GM23338 (cell line): ENCODE measurements around the gene CDC42BPA. TPM values are rescaled to one million over a fixed set of nuclear protein-coding genes. Genes with fewer than 3 reads are reported as not detected.

ENCODE experiments used
- ATAC-seq: fragments of 200-7000 bp; cut with Tn5 transposase; 3 replicates; pipeline ENCODE4 v1.9.1; 2020
- DNase-seq: peaks from one replicate; pipeline ENCODE4 v3.0.0-alpha.2; 2015; ENCODE audit warnings: low spot score
- H2AFZ ChIP-seq: fragments of 200-600 bp; sonication (generic); 2 replicates; pipeline ENCODE4 v1.8.0; 2016; ENCODE audit warnings: antibody characterized with exemption, mild to moderate bottlenecking, moderate library complexity
- H3F3A ChIP-seq: fragments of 200-600 bp; sonication (generic); replicated peaks from 2 replicates; pipeline ENCODE4 v1.8.0; 2017; ENCODE audit warnings: antibody characterized with exemption, mixed run types, low read depth
- H3K27ac ChIP-seq: fragments of 200-600 bp; sonication (generic); 2 replicates; pipeline ENCODE4 v1.6.1; 2016; ENCODE audit warnings: low read depth
- H3K27me3 ChIP-seq: fragments of 200-600 bp; sonication (generic); 2 replicates; pipeline ENCODE4 v1.8.0; 2016; ENCODE audit warnings: mild to moderate bottlenecking, mixed run types, moderate library complexity; ENCODE audit not compliant: insufficient read depth
- H3K36me3 ChIP-seq: fragments of 200-600 bp; sonication (generic); 2 replicates; pipeline ENCODE4 v1.8.0; 2016; ENCODE audit warnings: mild to moderate bottlenecking; ENCODE audit not compliant: insufficient read depth
- H3K4me1 ChIP-seq: fragments of 200-600 bp; sonication (generic); 2 replicates; pipeline ENCODE4 v1.8.0; 2016; ENCODE audit warnings: mild to moderate bottlenecking, moderate library complexity; ENCODE audit not compliant: insufficient read depth
- H3K4me2 ChIP-seq: fragments of 200-600 bp; sonication (generic); 2 replicates; pipeline ENCODE4 v1.7.1; 2017; ENCODE audit warnings: mixed run types
- H3K4me3 ChIP-seq: fragments of 200-600 bp; sonication (generic); 2 replicates; pipeline ENCODE4 v1.6.1; 2016; ENCODE audit warnings: mixed run types
- H3K79me2 ChIP-seq: fragments of 200-600 bp; sonication (generic); replicated peaks from 2 replicates; pipeline ENCODE4 v1.8.0; 2017; ENCODE audit warnings: mild to moderate bottlenecking; ENCODE audit not compliant: insufficient read depth
- H3K9me2 ChIP-seq: fragments of 200-600 bp; sonication (generic); 2 replicates; pipeline ENCODE4 v1.8.0; 2017; ENCODE audit not compliant: insufficient read depth
- H4K20me1 ChIP-seq: fragments of 200-600 bp; sonication (generic); replicated peaks from 2 replicates; pipeline ENCODE4 v1.8.0; 2017; ENCODE audit warnings: mild to moderate bottlenecking; ENCODE audit not compliant: insufficient read depth
- H3K27ac Mint-ChIP-seq: 2 replicates; pipeline ENCODE4 v1.8.0; 2020; ENCODE audit warnings: inconsistent platforms, mild to moderate bottlenecking, moderate library complexity, mixed read lengths
- H3K27me3 Mint-ChIP-seq: 3 replicates; pipeline ENCODE4 v1.8.0; 2022; ENCODE audit warnings: low read depth, mild to moderate bottlenecking, moderate library complexity, mixed read lengths, inconsistent platforms; ENCODE audit not compliant: insufficient read depth, poor library complexity
- H3K36me3 Mint-ChIP-seq: 3 replicates; pipeline ENCODE4 v1.8.0; 2021; ENCODE audit warnings: low read depth, mild to moderate bottlenecking, inconsistent platforms, moderate library complexity, mixed read lengths
- H3K4me1 Mint-ChIP-seq: 3 replicates; pipeline ENCODE4 v1.8.0; 2020; ENCODE audit warnings: mild to moderate bottlenecking, inconsistent platforms, mixed read lengths
- H3K4me3 Mint-ChIP-seq: 3 replicates; pipeline ENCODE4 v1.8.0; 2021; ENCODE audit warnings: moderate library complexity, mild to moderate bottlenecking, inconsistent platforms, mixed read lengths
- H3K9me3 Mint-ChIP-seq: 3 replicates; pipeline ENCODE4 v1.8.0; 2020; ENCODE audit warnings: moderate library complexity, mild to moderate bottlenecking, inconsistent platforms, mixed read lengths
- CREB1 ChIP-seq: fragments of 250-450 bp; sonication (Bioruptor Pico); IDR thresholded peaks from 2 replicates; pipeline ENCODE4 v1.5.0; 2020; ENCODE audit warnings: low read depth, mild to moderate bottlenecking, moderate library complexity
- CTCF ChIP-seq, 2 experiments: fragments of 200-600 bp in 1 of 2; sonication (generic) in 1 of 2; conservative IDR thresholded peaks; 2 replicates each; pipeline versions ENCODE4 v1.5.1 to v1.6.1; 2016 to 2017; ENCODE audit warnings: antibody characterized with exemption in 2 of 2, low read depth in 2 of 2, mild to moderate bottlenecking in 2 of 2, moderate library complexity in 1 of 2
- ETS1 ChIP-seq: IDR thresholded peaks from 2 replicates; pipeline ENCODE4 v1.6.1; 2016; ENCODE audit warnings: antibody characterized with exemption
- EZH2 ChIP-seq: fragments of 200-600 bp; sonication (generic); IDR thresholded peaks from one replicate; pipeline ENCODE4 v1.8.0; 2017; ENCODE audit warnings: antibody characterized with exemption, mild to moderate bottlenecking, low read depth; ENCODE audit not compliant: unreplicated experiment
- EZH2phosphoT487 ChIP-seq: fragments of 200-600 bp; sonication (generic); IDR thresholded peaks from one replicate; pipeline ENCODE4 v1.8.1; 2018; ENCODE audit warnings: antibody characterized with exemption; ENCODE audit not compliant: unreplicated experiment
- JUNB ChIP-seq: IDR thresholded peaks from one replicate; pipeline ENCODE4 v1.6.1; 2016; ENCODE audit warnings: antibody characterized with exemption; ENCODE audit not compliant: unreplicated experiment
- NANOG ChIP-seq: IDR thresholded peaks from 2 replicates; pipeline ENCODE4 v1.6.1; 2016; ENCODE audit warnings: antibody characterized with exemption, borderline replicate concordance
- POLR2AphosphoS5 ChIP-seq: IDR thresholded peaks from 2 replicates; pipeline ENCODE4 v1.6.1; 2016; ENCODE audit warnings: antibody characterized with exemption, low read depth
- REST ChIP-seq: IDR thresholded peaks from one replicate; pipeline ENCODE4 v1.6.1; 2018; ENCODE audit warnings: antibody characterized with exemption; ENCODE audit not compliant: unreplicated experiment
- STAT1 ChIP-seq: IDR thresholded peaks from one replicate; pipeline ENCODE4 v1.6.1; 2016; ENCODE audit warnings: antibody characterized with exemption; ENCODE audit not compliant: unreplicated experiment
- ZNF114 ChIP-seq: fragments of 250-450 bp; sonication (Bioruptor Pico); IDR thresholded peaks from 2 replicates; pipeline ENCODE4 v1.5.0; 2020; ENCODE audit warnings: mild to moderate bottlenecking, moderate library complexity
- ZNF331 ChIP-seq: fragments of 250-450 bp; sonication (Bioruptor Pico); IDR thresholded peaks from 2 replicates; pipeline ENCODE4 v1.5.0; 2020; ENCODE audit warnings: low read depth, mild to moderate bottlenecking, moderate library complexity
- polyA plus RNA-seq: library from polyadenylated mRNA; unstranded; fragments of >200 nt; fragmentation: Nextera tagmentation; extraction: Ambion mirVana; gene quantifications from 2 replicates; pipeline ENCODE4 v1.2.1, GENCODE V29; 2016
- total RNA-seq: library from RNA; depleted of rRNA; stranded (reverse); fragments of >200 nt; shearing (Covaris generic); gene quantifications from 2 replicates; pipeline ENCODE4 v1.2.3, GENCODE V29; 2014
- TF ChIP-seq, protein P1 (sequence below): fragments of 250-450 bp; sonication (Bioruptor Pico); IDR thresholded peaks from 2 replicates; pipeline ENCODE4 v1.5.0; 2020; ENCODE audit warnings: mild to moderate bottlenecking, moderate library complexity

The CDC42BPA gene
- total and polyA plus RNA-seq, 2 experiments from 2014 or later, result 17.7 to 40.1 TPM

DNA sequence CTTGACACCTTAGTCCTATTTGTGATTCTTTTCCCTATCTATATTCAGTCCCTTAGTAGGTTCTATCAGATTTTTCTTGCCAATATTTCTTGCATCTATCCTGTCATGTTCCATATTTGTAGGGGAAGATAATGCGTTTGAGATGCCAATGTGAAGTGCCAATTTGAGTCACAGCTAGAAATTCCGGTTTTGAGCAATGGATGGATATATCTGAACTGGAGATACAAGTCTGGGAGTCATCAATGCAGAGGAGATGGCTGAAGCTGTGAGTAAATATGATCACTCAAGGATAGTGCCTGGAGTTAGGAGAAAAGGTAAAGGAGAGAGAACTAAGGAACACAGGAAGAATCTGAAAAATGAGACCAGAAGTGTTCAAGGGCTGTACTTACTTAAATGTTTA, 284.4 kb downstream of the CDC42BPA start (continued):
- TF ChIP-seq EZH2 (no peak), JUNB (no peak)

- DNase-seq (peak; percentile 47), ATAC-seq (peak; percentile 77)
- H3K36me3 ChIP-seq, result no peaks in the 10 kb centered on the region; the same call in 1 of the 2 replicates
- no peak overlapping the region for H3K27ac ChIP-seq
- H4K20me1 ChIP-seq, result no peaks in the 10 kb centered on the region
- Mint-ChIP-seq H3K27ac (peak overlapping the region; percentile 89), H3K9me3 (no peaks in the 10 kb centered on the region), H3K4me3 (no peak overlapping the region), H3K36me3 (peaks cover 29% of the 10 kb centered on the region), H3K4me1 (peaks cover 6% of the 10 kb centered on the region; the same call in 2 of the 3 replicates), H3K27me3 (peaks cover 4% of the 10 kb centered on the region)
- H3F3A ChIP-seq, result no peaks in the 10 kb centered on the region
- H3K27me3 ChIP-seq, result no peaks in the 10 kb centered on the region
- no peak overlapping the region for H2AFZ ChIP-seq
- H3K9me2 ChIP-seq, result no peaks in the 10 kb centered on the region
- no peak overlapping the region for H3K4me2 ChIP-seq
- H3K79me2 ChIP-seq, result no peaks in the 10 kb centered on the region
- TF ChIP-seq ZNF114 (CRISPR knock-in tag) (no peak), JUNB (no peak), CTCF (conservative IDR thresholded peaks at IDR 0.05; ENCODE audit: low read depth in 2 of 2) (no peak), ETS1 (no peak), REST (no peak), POLR2AphosphoS5 (no peak), EZH2phosphoT487 (no peak), STAT1 (no peak), CREB1 (no peak), EZH2 (no peak), NANOG (no peak), ZNF331 (CRISPR knock-in tag) (no peak)
- TF ChIP-seq, protein P1, sequence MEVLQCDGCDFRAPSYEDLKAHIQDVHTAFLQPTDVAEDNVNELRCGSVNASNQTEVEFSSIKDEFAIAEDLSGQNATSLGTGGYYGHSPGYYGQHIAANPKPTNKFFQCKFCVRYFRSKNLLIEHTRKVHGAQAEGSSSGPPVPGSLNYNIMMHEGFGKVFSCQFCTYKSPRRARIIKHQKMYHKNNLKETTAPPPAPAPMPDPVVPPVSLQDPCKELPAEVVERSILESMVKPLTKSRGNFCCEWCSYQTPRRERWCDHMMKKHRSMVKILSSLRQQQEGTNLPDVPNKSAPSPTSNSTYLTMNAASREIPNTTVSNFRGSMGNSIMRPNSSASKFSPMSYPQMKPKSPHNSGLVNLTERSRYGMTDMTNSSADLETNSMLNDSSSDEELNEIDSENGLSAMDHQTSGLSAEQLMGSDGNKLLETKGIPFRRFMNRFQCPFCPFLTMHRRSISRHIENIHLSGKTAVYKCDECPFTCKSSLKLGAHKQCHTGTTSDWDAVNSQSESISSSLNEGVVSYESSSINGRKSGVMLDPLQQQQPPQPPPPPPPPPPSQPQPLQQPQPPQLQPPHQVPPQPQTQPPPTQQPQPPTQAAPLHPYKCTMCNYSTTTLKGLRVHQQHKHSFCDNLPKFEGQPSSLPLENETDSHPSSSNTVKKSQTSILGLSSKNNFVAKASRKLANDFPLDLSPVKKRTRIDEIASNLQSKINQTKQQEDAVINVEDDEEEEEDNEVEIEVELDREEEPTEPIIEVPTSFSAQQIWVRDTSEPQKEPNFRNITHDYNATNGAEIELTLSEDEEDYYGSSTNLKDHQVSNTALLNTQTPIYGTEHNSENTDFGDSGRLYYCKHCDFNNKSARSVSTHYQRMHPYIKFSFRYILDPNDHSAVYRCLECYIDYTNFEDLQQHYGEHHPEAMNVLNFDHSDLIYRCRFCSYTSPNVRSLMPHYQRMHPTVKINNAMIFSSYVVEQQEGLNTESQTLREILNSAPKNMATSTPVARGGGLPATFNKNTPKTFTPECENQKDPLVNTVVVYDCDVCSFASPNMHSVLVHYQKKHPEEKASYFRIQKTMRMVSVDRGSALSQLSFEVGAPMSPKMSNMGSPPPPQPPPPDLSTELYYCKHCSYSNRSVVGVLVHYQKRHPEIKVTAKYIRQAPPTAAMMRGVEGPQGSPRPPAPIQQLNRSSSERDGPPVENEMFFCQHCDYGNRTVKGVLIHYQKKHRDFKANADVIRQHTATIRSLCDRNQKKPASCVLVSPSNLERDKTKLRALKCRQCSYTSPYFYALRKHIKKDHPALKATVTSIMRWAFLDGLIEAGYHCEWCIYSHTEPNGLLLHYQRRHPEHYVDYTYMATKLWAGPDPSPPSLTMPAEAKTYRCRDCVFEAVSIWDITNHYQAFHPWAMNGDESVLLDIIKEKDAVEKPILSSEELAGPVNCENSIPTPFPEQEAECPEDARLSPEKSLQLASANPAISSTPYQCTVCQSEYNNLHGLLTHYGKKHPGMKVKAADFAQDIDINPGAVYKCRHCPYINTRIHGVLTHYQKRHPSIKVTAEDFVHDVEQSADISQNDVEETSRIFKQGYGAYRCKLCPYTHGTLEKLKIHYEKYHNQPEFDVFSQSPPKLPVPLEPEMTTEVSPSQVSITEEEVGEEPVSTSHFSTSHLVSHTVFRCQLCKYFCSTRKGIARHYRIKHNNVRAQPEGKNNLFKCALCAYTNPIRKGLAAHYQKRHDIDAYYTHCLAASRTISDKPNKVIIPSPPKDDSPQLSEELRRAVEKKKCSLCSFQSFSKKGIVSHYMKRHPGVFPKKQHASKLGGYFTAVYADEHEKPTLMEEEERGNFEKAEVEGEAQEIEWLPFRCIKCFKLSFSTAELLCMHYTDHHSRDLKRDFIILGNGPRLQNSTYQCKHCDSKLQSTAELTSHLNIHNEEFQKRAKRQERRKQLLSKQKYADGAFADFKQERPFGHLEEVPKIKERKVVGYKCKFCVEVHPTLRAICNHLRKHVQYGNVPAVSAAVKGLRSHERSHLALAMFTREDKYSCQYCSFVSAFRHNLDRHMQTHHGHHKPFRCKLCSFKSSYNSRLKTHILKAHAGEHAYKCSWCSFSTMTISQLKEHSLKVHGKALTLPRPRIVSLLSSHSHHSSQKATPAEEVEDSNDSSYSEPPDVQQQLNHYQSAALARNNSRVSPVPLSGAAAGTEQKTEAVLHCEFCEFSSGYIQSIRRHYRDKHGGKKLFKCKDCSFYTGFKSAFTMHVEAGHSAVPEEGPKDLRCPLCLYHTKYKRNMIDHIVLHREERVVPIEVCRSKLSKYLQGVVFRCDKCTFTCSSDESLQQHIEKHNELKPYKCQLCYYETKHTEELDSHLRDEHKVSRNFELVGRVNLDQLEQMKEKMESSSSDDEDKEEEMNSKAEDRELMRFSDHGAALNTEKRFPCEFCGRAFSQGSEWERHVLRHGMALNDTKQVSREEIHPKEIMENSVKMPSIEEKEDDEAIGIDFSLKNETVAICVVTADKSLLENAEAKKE (CRISPR knock-in tag), result no peak
- no peaks in the 10 kb centered on the region for H3K4me1 ChIP-seq
- H3K4me3 ChIP-seq, result no peak overlapping the region
Measured at GRCh38 chr1:227032396-227032795, 285.9 kb downstream of the CDC42BPA start.
